ENCODE measurements around the gene GSTT4.
"Not testable (repeated sequence)": the region's sequence is repeated elsewhere in the genome, so short reads cannot be mapped to it uniquely, and the experiment has no call there.

The GSTT4 gene

GRCh38 chr22:23956301-23956900 lies 48.9 kb downstream of the GSTT4 start:
- peak; percentile 71 for DNase-seq (ENCODE audit: extremely low spot score)
- CTCF ChIA-PET: interaction anchor here (0.6 to 0.7 kb wide), 3 partner anchors 71 to 99 kb away, joined by 3 to 4 read pairs (median 3); partner anchors contain the start of gene SLC2A11
- POLR2A ChIA-PET: interaction anchor here (1.1 kb wide), 1 partner anchor 99 kb away, joined by 3 read pairs; the partner anchor contains the start of gene SLC2A11

- ChIA-PET CTCF (interaction anchor here (0.6 to 0.7 kb wide), 3 partner anchors 71 to 98 kb away, joined by 3 to 4 read pairs (median 3); partner anchors contain the start of gene SLC2A11), POLR2A (interaction anchor here (1.1 kb wide), 1 partner anchor 98 kb away, joined by 3 read pairs; the partner anchor contains the start of gene SLC2A11)
- not testable (repeated sequence) for DNase-seq (ENCODE audit: extremely low spot score)
Measured at GRCh38 chr22:23955886-23956285, 49.4 kb downstream of the GSTT4 start.

DNA sequence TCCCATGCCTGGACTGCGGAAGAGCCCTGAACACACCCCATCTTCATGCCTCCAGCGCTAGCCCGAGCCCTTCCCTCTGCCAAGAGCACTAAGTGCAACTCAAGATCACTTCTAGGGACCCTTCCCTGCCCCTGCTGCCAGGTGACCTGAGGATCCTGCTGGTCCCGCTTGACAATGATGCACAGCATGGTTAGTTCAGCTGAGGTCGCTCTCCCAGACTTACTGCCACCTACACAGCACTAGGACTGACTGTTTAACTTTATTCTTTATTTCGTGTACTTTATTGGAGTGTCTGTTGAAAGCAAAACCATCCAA lies 50.3 kb downstream of the GSTT4 start:
- CTCF ChIA-PET; DNase-seq (ENCODE audit: extremely low spot score); POLR2A ChIA-PET: not testable (repeated sequence)

DNA sequence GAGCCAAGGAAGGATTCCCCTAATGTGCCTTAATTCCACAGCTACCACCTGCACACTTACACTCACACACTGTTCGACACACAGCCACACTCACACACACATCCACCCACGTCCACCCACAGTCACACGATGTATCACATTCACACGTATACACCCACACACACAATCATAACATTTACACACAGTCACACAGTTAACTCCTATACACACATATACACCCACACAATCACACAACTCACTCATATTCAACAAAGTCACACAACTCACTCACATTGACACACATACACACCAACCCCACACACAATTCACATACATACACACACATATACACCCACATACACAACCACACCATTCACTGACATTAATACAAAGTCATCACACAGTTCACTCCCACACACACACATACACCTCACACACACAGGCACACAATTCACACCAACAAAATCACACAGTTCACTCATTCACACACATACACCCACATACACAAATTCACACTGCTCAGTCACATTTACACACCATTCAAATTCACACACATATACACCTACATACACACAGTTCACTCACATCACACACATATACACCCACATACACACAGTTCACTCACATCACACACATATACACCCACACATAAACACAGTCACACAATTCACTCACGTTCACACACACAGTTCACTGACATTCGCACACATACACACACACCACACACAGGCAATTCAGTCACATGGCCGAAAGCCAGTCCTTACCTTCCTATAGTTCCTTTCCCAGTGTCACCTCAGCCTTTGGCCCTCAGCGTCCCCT lies 50.9 kb downstream of the GSTT4 start:
- CTCF ChIA-PET; DNase-seq (ENCODE audit: extremely low spot score); POLR2A ChIA-PET: not testable (repeated sequence)

GRCh38 chr22:23953485-23953884 lies 51.8 kb downstream of the GSTT4 start:
- DNase-seq (ENCODE audit: extremely low spot score); CTCF ChIA-PET: not testable (repeated sequence)
- POLR2A ChIA-PET: interaction anchor here (1.0 kb wide), 1 partner anchor 60 kb away, joined by 3 read pairs; the partner anchor contains the start of gene MIF

- POLR2A ChIA-PET: interaction anchor here (1.0 kb wide), 1 partner anchor 59 kb away, joined by 3 read pairs; the partner anchor contains the start of gene MIF
- CTCF ChIA-PET; DNase-seq (ENCODE audit: extremely low spot score): not testable (repeated sequence)
Measured at GRCh38 chr22:23952794-23953405, 52.4 kb downstream of the GSTT4 start.

DNA sequence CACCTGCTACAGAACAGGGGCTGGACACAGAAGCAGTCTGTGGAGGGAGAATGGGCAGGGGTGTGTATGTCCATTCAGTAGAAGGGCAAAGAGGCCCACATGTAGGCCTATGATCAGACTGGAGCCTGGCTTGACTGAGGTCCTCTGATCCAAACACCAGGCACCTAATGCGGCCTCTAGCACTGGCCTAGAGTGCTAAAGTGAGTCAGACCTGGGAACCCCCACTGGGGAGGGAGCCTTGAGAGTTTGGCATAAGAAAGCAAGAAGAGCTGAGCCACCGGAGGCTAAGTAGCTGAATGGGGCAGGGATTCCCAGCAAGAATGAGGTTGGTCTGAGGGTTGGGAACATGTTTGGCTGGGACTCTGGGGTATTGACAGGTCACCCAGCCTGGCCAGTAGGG lies 53.9 kb downstream of the GSTT4 start:
- CTCF ChIA-PET; DNase-seq (ENCODE audit: extremely low spot score); POLR2A ChIA-PET: not testable (repeated sequence)

DNA sequence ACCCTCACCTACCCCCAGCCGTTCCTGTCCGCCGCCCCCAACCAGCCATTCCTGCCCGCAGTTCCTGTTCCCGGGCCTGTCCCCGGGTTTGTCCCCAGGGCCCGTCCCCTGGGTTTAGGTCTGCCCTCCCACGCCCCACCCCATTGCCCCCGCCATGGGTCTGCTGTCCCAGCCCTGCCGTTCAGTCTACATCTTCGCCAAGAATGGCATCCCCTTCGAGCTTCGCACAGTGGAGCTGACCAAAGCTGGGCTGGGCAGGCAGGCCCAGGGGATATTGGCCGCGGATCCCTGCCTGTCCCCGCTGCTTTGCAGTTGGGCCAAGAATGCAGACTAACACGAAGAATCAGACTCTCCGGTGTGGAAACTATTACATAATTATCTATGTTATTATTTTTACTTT lies 55.5 kb downstream of the GSTT4 start:
- POLR2A ChIA-PET; DNase-seq (ENCODE audit: extremely low spot score); CTCF ChIA-PET: not testable (repeated sequence)
